ENCODE data around the gene EGFL7. TPM values are rescaled to one million over a fixed set of nuclear protein-coding genes. Genes with fewer than 3 reads are reported as not detected.

Gene EGFL7
- total and polyA plus RNA-seq, 2 of the 8 experiments (the other 6 are each of a cell fraction or from before 2014, with no cell fraction given): 37.8 to 53.4 TPM

- TF ChIP-seq BRCA1 (IDR thresholded peaks at IDR 0.05; ENCODE audit: low read depth, low read length) (no peak), JUN (IDR thresholded peaks at IDR 0.05; ENCODE audit: low read depth, low read length) (no peak), RNF2 (IDR thresholded peaks at IDR 0.05; ENCODE audit: borderline replicate concordance, low read depth, low read length, missing control alignments, poor library complexity, severe bottlenecking) (no peak), TBP (IDR thresholded peaks at IDR 0.05; ENCODE audit: low read depth, low read length) (no peak)
These were observed 15.6 kb upstream of the EGFL7 start (continued) for GRCh38 chr9:136646827-136647711.
